Gastrocnemius medialis (tissue), 4 donors: Measurements from ENCODE around the gene TSPAN9.

Experiments
- POLR2A ChIP-seq, 2 donors: fragments of 450-650 bp; IDR thresholded peaks; one replicate each; pipeline ENCODE4 v1.6.1; 2017; ENCODE audit warnings: antibody characterized with exemption in 2 of 2, mild to moderate bottlenecking in 2 of 2, moderate library complexity in 2 of 2
- TF ChIP-seq, protein P1 (sequence below), 5 experiments: fragments of 450-650 bp in 3 of 5; fragments of 200-600 bp in 2 of 5; sonication (generic) in 2 of 5; IDR thresholded peaks in 4 of 5; conservative IDR thresholded peaks in 1 of 5; 1 replicate in 4 of 5; 2 replicates in 1 of 5; pipeline ENCODE4 v1.5.1; 2016 to 2019; ENCODE audit warnings: antibody characterized with exemption in 5 of 5, mild to moderate bottlenecking in 3 of 5, moderate library complexity in 3 of 5

DNA sequence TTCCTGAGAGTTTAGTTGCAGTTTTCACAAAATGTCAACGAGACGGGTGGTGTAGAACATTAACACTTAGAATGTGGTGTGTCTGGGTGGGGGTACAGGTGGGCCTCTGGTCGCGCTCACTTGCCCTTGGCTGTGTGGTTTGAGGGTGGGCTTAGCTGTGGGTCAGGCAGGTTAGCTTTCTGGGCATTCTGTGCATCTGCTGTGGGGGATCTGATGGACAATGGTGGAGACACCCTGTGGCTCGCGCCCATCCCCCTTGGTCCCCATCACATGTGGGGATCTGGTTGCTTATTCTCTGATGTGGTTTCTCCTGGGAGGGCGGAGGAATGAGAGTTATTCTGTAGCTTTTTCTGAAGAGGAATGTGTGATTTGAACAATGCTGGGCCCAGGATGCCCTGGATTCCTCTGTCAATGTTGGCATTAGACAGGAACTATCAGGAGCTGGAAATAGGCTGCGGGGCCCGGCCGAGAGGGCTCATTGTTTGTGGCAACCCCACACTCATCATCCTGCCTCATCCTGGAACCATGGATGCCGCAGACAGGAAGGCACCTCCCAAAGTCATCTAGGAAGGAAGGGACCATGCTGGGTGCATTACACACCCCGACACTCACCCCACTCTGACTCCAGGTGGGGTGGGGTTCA, 101.6 kb downstream of the TSPAN9 start:
- TF ChIP-seq, protein P1, sequence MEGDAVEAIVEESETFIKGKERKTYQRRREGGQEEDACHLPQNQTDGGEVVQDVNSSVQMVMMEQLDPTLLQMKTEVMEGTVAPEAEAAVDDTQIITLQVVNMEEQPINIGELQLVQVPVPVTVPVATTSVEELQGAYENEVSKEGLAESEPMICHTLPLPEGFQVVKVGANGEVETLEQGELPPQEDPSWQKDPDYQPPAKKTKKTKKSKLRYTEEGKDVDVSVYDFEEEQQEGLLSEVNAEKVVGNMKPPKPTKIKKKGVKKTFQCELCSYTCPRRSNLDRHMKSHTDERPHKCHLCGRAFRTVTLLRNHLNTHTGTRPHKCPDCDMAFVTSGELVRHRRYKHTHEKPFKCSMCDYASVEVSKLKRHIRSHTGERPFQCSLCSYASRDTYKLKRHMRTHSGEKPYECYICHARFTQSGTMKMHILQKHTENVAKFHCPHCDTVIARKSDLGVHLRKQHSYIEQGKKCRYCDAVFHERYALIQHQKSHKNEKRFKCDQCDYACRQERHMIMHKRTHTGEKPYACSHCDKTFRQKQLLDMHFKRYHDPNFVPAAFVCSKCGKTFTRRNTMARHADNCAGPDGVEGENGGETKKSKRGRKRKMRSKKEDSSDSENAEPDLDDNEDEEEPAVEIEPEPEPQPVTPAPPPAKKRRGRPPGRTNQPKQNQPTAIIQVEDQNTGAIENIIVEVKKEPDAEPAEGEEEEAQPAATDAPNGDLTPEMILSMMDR (IDR thresholded peaks at IDR 0.05 in 4 of 5, conservative IDR thresholded peaks at IDR 0.05 in 1 of 5) = no peak
- TF ChIP-seq POLR2A (IDR thresholded peaks at IDR 0.05) = no peak
